HCT116 (cell line): ENCODE measurements around the gene TFF2.

ENCODE experiments used
- CEBPB ChIP-seq: IDR thresholded peaks from 2 replicates; pipeline ENCODE4 v1.6.1; 2012; ENCODE audit warnings: low read depth
- EZH2 ChIP-seq: fragments of 200-600 bp; sonication (generic); IDR thresholded peaks from 2 replicates; pipeline ENCODE4 v1.6.1; 2017; ENCODE audit warnings: antibody characterized with exemption, mixed run types
- POLR2A ChIP-seq: IDR thresholded peaks from 2 replicates; pipeline ENCODE4 v1.7.0; 2011; ENCODE audit warnings: borderline replicate concordance; ENCODE audit not compliant: insufficient read depth, insufficient read length; ENCODE audit errors: extremely low read depth
- POLR2AphosphoS5 ChIP-seq: IDR thresholded peaks from 2 replicates; pipeline ENCODE4 v1.6.1; 2011; ENCODE audit warnings: mild to moderate bottlenecking, low read depth, low read length, moderate library complexity
- RAD21 ChIP-seq: IDR thresholded peaks from 2 replicates; pipeline ENCODE4 v1.6.1; 2012; ENCODE audit warnings: low read depth, mild to moderate bottlenecking
- SRF ChIP-seq: IDR thresholded peaks from 2 replicates; pipeline ENCODE4 v1.6.1; 2012; ENCODE audit warnings: low read depth
- ZFX ChIP-seq: fragments of 450-650 bp; IDR thresholded peaks from 2 replicates; pipeline ENCODE4 v1.6.1; 2017
- TF ChIP-seq, protein P1 (sequence below), 3 experiments: fragments of 200-600 bp in 1 of 3; sonication (generic) in 1 of 3; IDR thresholded peaks in 2 of 3; conservative IDR thresholded peaks in 1 of 3; 2 replicates each; pipeline ENCODE4 v1.5.1; 2012 to 2017; ENCODE audit warnings: low read depth in 2 of 3, low read length in 2 of 3, antibody characterized with exemption in 1 of 3, borderline replicate concordance in 1 of 3, control low read depth in 1 of 3, mild to moderate bottlenecking in 1 of 3, mixed read lengths in 1 of 3, mixed run types in 1 of 3, moderate library complexity in 1 of 3; ENCODE audit not compliant: insufficient read depth in 1 of 3
- TF ChIP-seq, protein P2 (sequence below): IDR thresholded peaks from 2 replicates; pipeline ENCODE4 v1.6.1; 2012; ENCODE audit warnings: low read depth
- TF ChIP-seq, protein P3 (sequence below): IDR thresholded peaks from 2 replicates; pipeline ENCODE4 v1.6.1; 2012

GRCh38 chr21:42396799-42397745, 46.3 kb upstream of the TFF2 start:
- TF ChIP-seq POLR2AphosphoS5: no peak
- no peak for TF ChIP-seq RAD21
- TF ChIP-seq, protein P1, sequence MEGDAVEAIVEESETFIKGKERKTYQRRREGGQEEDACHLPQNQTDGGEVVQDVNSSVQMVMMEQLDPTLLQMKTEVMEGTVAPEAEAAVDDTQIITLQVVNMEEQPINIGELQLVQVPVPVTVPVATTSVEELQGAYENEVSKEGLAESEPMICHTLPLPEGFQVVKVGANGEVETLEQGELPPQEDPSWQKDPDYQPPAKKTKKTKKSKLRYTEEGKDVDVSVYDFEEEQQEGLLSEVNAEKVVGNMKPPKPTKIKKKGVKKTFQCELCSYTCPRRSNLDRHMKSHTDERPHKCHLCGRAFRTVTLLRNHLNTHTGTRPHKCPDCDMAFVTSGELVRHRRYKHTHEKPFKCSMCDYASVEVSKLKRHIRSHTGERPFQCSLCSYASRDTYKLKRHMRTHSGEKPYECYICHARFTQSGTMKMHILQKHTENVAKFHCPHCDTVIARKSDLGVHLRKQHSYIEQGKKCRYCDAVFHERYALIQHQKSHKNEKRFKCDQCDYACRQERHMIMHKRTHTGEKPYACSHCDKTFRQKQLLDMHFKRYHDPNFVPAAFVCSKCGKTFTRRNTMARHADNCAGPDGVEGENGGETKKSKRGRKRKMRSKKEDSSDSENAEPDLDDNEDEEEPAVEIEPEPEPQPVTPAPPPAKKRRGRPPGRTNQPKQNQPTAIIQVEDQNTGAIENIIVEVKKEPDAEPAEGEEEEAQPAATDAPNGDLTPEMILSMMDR (IDR thresholded peaks at IDR 0.05 in 2 of 3, conservative IDR thresholded peaks at IDR 0.05 in 1 of 3; ENCODE audit: borderline replicate concordance in 1 of 3, insufficient read depth in 1 of 3, low read depth in 2 of 3, low read length in 2 of 3): no peak
- TF ChIP-seq, protein P2, sequence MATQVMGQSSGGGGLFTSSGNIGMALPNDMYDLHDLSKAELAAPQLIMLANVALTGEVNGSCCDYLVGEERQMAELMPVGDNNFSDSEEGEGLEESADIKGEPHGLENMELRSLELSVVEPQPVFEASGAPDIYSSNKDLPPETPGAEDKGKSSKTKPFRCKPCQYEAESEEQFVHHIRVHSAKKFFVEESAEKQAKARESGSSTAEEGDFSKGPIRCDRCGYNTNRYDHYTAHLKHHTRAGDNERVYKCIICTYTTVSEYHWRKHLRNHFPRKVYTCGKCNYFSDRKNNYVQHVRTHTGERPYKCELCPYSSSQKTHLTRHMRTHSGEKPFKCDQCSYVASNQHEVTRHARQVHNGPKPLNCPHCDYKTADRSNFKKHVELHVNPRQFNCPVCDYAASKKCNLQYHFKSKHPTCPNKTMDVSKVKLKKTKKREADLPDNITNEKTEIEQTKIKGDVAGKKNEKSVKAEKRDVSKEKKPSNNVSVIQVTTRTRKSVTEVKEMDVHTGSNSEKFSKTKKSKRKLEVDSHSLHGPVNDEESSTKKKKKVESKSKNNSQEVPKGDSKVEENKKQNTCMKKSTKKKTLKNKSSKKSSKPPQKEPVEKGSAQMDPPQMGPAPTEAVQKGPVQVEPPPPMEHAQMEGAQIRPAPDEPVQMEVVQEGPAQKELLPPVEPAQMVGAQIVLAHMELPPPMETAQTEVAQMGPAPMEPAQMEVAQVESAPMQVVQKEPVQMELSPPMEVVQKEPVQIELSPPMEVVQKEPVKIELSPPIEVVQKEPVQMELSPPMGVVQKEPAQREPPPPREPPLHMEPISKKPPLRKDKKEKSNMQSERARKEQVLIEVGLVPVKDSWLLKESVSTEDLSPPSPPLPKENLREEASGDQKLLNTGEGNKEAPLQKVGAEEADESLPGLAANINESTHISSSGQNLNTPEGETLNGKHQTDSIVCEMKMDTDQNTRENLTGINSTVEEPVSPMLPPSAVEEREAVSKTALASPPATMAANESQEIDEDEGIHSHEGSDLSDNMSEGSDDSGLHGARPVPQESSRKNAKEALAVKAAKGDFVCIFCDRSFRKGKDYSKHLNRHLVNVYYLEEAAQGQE: no peak
- TF ChIP-seq SRF: no peak
- no peak for TF ChIP-seq POLR2A
- no peak for TF ChIP-seq EZH2
- TF ChIP-seq CEBPB: no peak
- TF ChIP-seq, protein P3, sequence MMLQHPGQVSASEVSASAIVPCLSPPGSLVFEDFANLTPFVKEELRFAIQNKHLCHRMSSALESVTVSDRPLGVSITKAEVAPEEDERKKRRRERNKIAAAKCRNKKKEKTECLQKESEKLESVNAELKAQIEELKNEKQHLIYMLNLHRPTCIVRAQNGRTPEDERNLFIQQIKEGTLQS: no peak
- no peak for TF ChIP-seq ZFX
